Posterior vena cava (tissue), 2 donors: ENCODE measurements around the gene CYLD. TPM values are rescaled to one million over a fixed set of nuclear protein-coding genes. Genes with fewer than 3 reads are reported as not detected.

Experiments
- DNase-seq: peaks from one replicate; pipeline ENCODE4 v3.0.0-alpha.2; 2020; ENCODE audit warnings: low spot score
- intact Hi-C, 2 donors: fragments of 100-400 bp; cut with DNase I; formaldehyde crosslinking; loops; one replicate each; pipeline versions ENCODE4 v1.14.1 to v1.14.2; 2022 to 2023
- total RNA-seq, 2 donors: library from RNA; stranded (reverse); fragmentation: NEBNext Ultra II Directional; extraction: Animal tissue kit (Norgen Biotek cat#: 25700); gene quantifications; one replicate each; pipeline ENCODE4 v1.2.1, GENCODE V29; 2021
- donor health status: DM: yes; HTN: yes; CAD: no.
- donor health status: DM: yes; HTN: yes; CAD: no.

The CYLD gene
- total RNA-seq, 2 donors from 2014 or later = 46.9 to 75.8 TPM

DNA sequence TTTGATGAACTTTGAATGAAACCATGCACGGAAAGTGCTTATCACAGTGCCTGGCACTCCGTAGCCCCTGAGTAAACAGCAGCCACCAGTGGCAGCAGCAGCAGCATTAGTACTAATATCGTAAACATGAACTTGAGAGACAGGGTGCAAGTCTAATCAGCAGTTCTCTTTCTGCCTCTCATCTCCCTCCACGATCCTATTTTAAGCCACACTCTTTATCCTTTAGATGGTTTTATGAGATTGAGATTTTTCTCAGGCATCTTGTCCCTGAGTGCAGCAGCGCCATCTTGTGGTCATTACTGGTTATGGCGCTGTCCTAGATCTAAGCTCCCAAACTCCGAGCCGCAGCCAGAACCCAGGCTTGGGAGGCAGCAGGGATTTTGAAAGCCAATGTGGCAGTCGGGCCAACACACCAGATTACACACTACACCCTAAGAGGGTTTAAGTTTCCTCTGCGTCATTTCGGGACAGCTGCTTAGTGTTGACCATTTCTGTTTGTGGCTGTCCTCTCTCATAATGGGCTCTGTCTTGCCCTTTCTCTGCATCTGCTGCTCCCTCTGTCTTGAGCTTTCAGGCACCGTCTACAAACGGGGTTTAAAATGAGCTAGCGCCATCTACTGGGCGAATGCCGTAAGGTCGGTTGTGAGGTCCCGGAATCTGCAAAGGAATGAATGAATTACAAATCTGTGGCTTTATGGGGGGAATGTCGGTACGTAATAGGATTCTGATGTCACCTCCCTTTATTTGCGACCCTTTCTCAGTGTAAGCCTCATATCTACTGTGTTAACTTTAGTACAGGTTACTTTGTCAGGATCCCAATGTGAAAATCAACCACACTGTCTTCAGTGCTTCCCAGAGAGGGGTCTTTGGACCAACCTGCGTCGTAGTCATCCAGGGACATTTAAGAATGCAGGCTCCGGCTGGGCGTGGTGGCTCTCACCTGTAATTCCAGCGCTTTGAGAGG lies 64.5 kb downstream of the CYLD start:
- intact Hi-C loops = loop anchor here (5.0 to 10.0 kb wide), 3 partner anchors 139 to 434 kb away; no protein-coding TSS in a partner anchor

DNA sequence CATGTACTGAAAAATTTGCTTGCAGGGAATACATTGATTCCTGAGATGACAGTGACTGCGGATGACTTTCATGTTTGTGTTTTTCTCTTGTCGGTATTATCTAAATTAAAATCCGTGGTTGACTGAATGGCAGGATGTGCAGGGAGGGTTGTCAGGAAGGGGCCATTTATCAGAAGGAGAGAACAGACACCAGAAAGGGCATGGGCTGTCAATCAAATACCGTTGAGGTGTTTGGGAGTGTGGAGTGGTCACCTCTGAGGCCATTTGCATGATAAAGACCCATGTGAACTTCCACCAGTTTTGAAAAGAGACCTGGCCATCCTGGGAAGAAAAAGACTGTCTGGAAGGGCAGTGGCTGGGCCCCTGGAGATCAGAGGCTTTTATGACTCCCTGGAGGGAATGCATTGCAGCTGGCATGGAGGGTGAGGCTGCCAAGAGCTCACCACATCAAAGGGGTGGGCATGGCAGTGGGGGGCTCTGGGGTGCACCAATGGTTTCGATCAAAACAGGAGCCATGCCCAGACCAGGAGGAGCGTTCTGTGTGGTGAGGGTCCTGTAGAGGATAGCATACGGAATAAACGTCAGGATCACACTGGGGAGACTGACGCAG lies 67.1 kb downstream of the CYLD start:
- no peak for DNase-seq
- intact Hi-C loops = loop anchor here (5.0 to 10.0 kb wide), 3 partner anchors 142 to 437 kb away; no protein-coding TSS in a partner anchor

More for the DNA sequence above, 64.5 kb downstream of the CYLD start:
- DNase-seq = peak; percentile 94

DNA sequence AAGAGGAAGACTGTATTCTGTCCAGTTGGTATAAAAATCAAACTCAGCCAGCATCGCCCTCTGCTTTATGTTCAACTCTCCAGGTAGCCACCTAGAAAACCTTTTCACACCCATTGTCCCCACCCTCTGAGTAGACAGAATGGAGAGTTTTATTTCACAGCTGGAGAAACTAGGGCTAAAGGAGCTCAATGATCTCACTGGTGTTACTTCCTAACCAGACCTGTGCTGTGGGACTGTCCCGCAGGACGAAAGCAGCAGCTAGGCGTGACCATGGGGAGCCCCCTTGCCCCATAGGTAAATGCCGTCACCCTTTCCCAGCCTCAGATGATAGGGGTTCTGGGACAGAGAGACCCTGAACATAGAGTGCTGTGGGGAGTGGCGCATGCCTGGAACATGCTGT lies 67.7 kb downstream of the CYLD start:
- no peak for DNase-seq
- intact Hi-C loops = loop anchor here (5.0 to 10.0 kb wide), 3 partner anchors 142 to 437 kb away; no protein-coding TSS in a partner anchor

DNA sequence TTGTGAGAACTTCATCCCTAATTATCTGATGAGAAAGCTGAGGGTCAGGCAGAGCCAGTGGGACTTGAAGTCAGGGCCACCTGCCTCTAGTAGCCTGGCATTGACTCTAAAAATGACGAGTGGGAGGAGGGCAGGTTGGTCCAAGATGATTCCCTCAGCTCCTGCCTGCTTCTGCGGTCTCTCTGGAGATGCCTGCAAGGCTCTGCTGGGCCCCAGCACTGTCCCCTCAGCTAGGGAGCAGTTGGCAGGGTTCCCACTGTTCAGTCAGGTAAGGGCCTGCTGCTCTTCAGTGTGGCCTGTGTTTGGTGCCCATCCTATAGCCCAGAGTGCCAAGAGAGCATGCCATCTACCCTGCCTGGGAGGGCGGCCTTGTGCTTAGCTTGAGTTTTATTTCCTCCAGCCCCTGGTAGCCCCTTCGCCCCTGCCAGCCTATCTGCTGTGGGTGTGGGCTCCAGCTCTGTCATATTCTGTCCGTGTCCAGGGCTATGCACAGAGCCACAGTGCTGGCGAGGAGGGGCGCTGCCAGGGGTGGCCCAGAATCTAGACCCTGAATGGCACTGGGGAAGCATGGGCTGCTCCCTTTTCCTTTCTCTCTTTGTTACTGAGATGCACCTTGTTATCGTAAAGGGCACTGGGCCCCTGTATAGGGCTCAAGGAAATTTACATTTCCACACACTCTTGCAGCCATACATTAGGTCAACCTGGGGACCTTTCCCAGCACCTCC lies 68.5 kb downstream of the CYLD start:
- intact Hi-C loops = no loop called here
- no peak for DNase-seq

DNA sequence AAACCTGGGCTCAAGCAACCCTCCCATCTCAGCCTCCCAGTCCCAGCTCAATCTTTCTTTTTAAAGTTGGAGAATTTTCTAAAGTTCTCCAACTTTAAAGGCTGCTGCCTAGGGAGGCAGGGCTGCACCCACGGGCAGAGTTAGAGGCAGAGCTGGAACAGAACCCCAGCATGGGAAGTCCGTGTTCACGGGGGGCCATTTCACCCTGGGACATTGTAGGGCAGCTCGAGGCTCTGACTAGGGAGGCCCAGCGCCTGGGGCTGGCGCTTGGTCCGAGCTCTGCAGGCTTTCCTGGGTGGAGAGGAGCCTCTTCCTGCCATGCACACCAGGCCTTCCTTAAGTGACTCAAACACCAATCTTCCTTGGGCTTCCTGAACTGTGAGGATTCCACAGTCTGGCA lies 70.2 kb downstream of the CYLD start:
- intact Hi-C loops = no loop called here
- DNase-seq = no peak

DNA sequence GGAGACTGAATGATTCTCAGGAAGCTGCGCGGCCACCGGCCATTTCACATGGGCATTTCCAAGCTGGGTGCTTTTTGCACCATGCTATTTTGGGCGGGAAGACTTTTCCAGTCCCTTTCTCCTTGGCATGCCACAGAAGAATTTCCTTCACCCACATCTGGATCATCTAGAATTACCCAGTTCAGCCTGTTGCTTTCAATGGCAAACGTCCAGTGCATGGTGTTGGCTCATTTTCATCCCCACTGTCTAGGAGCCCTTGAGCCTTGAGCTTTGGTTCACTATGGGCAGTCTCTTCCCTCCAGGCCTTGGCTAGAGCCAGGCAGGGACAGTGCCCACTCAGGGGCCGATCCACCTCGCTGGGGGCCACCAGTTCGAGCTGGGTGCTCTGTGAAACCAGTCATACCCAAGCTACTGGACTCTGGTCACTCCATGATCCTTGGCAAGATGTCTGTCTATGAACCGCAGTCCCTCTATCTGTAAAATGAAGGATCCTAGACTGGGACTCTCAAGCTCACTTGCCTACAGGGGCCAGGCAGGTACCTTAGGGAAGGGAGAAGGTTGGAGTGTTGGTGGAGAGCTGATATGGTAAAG lies 71.1 kb downstream of the CYLD start:
- intact Hi-C loops = no loop called here
- no peak for DNase-seq

DNA sequence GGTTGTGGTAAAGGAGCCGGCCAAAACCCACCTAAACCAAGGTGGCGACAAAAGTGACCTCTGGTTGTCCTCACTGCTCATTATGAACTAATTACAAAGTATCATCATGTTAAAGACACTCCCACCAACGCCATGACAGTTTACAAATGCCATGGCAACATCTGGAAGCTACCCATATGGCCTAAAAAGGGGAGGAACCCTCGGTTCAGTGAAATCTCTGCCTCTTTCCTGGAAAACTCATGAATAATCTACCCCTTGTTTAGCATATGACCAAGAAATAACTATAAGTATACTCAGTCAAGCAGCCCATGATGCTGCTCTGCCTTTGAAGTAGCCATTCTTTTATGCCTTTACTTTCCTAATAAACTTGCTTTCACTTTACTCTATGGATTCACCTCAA lies 72.2 kb downstream of the CYLD start:
- no peak for DNase-seq
- intact Hi-C loops = no loop called here

DNA sequence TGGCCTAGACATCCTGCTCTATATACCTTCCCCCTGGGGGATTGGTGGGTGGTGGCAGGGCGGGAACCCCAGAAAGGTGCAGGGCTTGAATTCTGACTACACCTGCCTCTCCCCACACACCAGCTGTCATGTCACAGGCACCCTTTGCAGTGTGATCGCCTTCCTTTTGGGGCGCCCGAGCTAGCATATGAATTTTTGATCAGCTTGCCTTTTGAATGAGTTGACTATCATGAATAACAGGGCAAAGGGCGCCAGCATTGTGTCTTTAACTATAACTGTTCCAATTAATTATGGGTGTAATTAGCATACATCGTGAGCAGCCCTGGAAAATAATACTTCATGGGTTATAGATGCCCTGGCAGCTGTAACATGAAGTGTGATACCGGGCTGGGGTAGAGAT lies 72.7 kb downstream of the CYLD start:
- intact Hi-C loops = no loop called here

DNA sequence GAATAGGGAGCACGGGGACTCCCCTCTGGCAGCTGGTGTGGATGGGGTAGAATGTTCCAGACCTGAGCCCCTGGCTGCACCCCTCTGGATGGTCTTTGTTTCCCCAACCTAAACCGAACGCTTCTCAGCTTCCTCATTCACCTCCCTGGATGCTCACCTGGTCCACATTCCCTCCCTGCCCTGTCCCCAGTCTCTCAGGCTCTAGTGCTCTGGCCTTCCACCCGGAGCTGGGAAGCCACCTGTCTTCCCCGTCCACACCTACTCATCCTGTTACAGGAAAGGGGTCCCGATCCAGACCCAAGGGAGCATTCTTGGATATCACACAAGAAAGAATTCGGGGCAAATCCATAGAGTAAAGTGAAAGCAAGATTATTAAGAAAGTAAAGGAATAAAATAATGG lies 73.5 kb downstream of the CYLD start:
- intact Hi-C loops = no loop called here
- no peak for DNase-seq

More for the DNA sequence above, 72.7 kb downstream of the CYLD start:
- DNase-seq = no peak

DNA sequence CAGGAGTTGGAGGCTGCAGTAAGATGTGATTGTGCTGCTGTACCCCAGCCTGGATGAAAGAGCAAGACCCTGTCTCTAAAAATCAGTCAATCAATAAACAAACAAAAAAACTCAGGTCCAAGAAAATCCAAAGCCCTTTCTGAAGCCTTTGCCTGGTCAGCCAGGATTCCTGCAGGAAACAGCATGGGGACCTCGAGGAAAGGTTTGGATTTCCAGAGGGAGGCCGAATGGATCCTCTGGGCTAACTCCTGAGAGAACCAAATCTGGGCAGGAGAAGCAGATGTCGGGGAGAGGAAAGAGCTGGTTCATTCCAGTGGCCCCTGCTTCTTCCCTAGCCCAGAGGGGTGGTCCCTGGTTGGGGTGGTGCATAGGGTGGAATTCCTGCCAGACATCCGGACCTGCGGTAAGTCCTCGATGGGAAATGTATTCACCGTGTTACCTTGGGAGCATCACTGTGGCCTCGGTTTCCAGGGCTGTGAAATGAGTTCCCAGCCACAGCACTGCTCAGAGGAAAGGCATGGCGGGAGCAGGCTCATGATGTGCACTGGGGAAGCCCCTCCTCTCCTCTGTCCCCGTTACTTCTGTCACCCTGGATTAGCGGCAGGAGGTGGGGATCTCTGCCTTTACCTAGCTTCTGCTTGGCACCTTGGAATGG lies 75.1 kb downstream of the CYLD start:
- no peak for DNase-seq
- intact Hi-C loops = no loop called here

DNA sequence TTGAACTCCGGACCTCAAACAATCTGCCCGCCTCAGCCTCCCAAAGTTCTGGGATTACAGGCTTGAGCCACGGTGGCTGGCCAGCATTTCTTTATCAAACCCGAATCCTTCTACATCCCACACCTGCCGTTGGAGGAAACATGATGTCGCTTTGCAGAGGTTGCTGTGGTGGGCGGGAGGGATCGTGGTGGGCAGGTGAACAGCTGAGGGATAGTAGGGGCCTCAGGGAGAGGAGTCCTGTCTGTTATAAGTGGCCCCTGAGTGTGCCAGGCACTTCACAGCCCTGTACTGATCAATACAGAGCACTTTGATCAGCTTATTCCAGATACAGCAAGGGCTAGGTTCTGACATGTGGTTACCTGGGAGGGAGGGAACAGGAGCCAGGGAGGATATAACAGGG lies 76.5 kb downstream of the CYLD start:
- intact Hi-C loops = no loop called here
- no peak for DNase-seq

DNA sequence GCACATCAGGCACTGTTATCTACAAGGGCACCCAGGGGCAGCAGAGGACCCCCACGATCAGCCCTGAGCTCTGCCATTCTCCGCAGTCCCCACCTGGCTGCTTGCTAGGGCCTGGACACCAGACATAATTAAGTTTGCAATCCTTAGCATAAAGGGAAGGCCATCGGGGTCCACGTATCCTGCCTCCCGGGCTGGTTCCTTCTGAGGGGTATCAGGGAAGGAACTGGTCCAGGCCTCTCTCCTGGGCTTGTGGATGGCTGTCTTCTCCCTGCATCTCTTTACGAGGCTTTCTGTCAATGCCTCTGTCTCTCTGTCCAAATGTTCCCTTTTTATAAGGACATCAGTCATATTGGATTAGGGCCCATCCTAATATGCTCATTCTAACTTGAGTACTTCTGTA lies 77.8 kb downstream of the CYLD start:
- DNase-seq = no peak
- intact Hi-C loops = no loop called here

DNA sequence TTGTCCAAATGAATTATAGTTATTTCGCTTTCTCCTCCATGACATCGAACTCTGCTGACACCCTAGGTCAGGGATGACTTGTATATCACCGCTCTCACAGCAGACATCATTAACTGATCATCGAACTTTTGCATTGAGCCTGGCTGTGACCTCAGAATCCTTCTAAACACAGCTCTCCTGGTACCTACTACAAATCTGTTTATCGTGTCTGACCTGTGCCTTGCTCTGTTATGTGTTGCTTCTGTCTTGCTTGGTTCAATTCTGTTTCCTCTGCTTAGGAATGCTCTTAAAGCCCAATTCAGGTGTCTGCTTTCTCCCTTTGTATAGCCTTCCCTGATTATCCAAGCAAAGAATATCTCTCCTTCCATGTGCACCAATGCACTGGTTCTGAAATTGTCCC lies 78.3 kb downstream of the CYLD start:
- intact Hi-C loops = no loop called here
- DNase-seq = no peak

DNA sequence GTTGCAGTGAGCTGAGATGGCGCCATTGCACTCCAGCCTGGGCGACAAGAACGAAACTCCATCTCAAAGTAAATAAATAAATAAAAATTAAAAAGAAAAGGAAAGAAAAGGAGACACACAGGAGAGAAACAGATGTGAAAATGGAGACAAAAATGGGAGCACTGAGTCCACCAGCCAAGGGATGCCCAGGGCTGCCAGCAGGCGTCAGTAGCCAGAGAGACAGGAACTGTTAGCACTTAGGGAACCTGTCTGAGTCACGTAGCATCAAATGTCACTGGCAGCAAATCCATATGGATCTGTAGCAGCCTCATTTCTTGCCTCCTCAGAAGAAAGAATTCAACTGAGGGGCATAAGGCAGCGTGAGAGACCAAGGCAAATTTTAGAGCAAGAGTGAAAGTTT lies 79.7 kb downstream of the CYLD start:
- intact Hi-C loops = no loop called here
- DNase-seq = no peak

DNA sequence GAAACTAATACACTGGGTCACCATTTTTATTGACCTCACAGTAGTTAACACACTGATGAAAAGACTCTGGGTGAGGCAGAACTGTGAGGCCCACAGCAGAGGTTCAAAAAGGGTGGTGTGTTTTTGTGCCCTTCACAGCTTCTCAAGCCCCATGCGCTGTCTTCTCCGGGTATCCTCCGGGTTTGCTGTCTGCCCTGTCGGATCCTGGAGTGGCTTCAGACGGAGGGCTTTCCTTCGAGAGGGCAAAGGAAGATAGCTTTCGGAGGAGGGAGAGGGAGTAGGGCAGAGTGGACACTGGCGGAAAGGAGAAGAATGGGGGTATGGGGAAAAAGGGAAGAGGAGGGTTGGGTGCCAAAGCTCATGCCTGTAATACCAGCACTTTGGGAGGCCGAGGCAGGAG lies 80.8 kb downstream of the CYLD start:
- no peak for DNase-seq
- intact Hi-C loops = no loop called here

DNA sequence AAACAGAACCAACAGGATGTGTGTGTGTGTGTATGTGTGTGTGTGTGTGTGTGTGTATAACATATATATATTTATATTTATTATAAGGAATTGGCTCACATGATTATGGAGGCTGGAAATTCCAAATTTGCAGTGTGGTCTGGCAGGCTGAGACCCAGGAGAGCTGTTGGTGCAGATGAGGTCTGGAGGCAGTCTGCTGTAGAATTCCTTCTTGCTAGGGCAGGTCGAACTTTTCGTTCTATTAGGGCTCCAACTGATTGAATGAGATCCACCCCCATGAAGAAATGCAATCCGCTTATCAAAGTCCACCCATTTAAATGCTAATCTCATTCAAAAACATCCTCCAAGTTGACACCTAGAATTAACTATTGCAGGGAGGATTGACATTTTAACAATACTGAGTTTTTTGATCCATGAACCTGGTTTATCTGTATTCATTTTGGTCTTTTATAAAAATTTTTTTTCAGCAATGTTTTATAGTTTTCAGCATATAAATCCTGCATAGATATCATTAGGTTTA lies 85.0 kb downstream of the CYLD start:
- intact Hi-C loops = no loop called here
- DNase-seq = no peak

DNA sequence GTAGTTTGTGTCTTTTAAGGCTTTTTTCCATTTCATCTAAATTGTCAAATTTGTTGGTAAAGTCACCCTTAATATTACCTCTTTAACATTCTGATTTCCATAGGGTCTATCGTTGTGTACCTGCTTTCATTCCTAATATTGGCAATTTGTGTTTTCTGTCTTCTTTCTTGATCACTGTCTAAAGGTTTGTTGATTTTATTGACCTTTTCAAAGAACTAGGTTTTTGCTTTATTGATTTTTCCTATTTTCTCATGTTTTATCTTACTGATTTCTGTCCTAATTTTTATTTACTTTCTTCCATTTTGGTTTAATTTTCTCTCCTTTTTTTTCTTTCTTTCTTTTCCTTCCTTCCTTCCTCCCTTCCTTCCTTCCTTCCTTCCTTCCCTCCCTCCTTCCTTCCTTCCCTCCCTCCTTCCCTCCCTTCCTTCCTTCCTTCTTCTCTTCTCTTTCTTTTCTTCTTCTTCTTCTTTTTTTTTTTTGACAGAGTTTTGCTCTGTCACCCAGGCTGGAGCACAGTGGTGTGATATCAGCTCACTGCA lies 86.3 kb downstream of the CYLD start:
- no peak for DNase-seq
- intact Hi-C loops = no loop called here

DNA sequence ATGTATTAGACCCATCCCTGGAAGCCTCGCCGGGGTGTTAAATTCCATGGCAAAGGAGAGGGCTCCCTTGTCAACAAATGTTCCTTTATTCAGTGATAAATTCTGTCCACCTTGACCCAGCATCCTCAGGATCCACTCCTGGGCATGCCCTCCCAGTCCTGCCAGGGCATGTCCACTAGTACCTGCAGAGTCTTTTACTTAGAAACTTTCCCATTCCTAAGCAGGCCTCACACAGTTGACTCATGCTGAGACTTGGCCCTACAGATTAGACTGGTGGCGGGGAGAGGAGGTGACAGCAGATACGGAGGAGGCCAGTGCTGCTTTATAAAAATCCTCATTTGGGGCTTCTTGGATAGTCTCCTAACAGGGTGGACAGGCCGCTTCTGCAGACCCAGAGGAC lies 88.8 kb downstream of the CYLD start:
- no peak for DNase-seq

DNA sequence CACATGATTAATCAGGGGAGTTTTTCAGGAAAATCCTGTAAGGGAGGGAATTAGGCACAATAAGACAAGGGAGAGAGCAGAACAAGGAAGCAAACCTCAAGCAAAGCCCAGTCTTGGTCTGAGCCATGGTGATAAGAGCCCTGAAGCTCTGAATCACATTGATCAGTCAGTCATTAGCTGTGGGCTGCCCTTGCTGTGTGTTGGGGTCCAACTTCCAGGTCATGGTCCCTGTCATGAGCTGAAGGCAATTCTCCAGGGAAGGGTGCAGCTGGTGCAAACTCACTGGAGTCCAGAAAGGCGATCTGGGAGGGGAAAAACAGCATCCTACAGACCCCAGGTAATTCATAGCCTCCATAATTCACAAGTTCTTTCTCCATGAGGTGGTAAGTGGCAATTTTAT lies 89.9 kb downstream of the CYLD start:
- intact Hi-C loops = no loop called here
- DNase-seq = no peak

More for the DNA sequence above, 88.8 kb downstream of the CYLD start:
- intact Hi-C loops = no loop called here
